Mammary epithelial cell (primary cell): ENCODE results near the gene CELF2.

ENCODE experiments used
- CTCF ChIP-seq, 2 donors: IDR thresholded peaks in 1 of 2; conservative IDR thresholded peaks in 1 of 2; 2 replicates each; pipeline ENCODE4 v1.5.1; 2011 to 2012; ENCODE audit warnings: inconsistent platforms in 2 of 2, low read length in 2 of 2, mild to moderate bottlenecking in 2 of 2, control low read depth in 1 of 2, low read depth in 1 of 2; ENCODE audit not compliant: insufficient read depth in 1 of 2; ENCODE audit errors: extremely low read depth in 1 of 2
- EZH2 ChIP-seq: IDR thresholded peaks from 2 replicates; pipeline ENCODE4 v1.6.1; 2012; ENCODE audit warnings: low read length, inconsistent platforms, borderline replicate concordance

GRCh38 chr10:11351801-11352200 lies 334.1 kb downstream of the CELF2 start:
- TF ChIP-seq CTCF (conservative IDR thresholded peaks at IDR 0.05 in 1 of 2, IDR thresholded peaks at IDR 0.05 in 1 of 2; ENCODE audit: extremely low read depth in 1 of 2, insufficient read depth in 1 of 2, low read depth in 1 of 2, low read length in 2 of 2) (no peak), EZH2 (no peak)
